22Rv1 (cell line): ENCODE measurements around the gene MAP4K4.

ENCODE experiments used
- ZFX ChIP-seq: fragments of 450-650 bp; IDR thresholded peaks from 2 replicates; pipeline ENCODE4 v1.6.1; 2017; ENCODE audit warnings: antibody characterized with exemption, borderline replicate concordance
- TF ChIP-seq, protein P1 (sequence below): fragments of 450-650 bp; IDR thresholded peaks from 2 replicates; pipeline ENCODE4 v1.5.1; 2017; ENCODE audit warnings: mild to moderate bottlenecking

DNA sequence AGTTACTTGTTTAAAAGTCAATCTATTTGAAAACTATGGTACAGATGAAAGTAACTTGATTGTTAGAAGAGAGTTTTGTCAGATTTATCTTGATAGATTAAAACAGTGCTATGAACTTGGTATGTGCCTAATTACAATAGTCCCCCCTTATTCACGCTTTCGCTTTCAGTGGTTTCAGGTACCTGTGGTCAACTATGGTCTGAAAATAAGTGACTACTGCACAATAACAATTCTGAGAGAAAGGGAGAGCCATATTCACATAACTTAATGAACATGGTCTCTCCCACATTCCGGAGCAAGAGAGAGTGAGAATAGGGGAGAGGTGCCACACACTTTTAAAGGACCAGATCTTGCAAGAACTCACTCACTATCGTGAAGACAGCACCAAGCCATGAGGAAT, 13.2 kb upstream of the MAP4K4 start:
- TF ChIP-seq, protein P1, sequence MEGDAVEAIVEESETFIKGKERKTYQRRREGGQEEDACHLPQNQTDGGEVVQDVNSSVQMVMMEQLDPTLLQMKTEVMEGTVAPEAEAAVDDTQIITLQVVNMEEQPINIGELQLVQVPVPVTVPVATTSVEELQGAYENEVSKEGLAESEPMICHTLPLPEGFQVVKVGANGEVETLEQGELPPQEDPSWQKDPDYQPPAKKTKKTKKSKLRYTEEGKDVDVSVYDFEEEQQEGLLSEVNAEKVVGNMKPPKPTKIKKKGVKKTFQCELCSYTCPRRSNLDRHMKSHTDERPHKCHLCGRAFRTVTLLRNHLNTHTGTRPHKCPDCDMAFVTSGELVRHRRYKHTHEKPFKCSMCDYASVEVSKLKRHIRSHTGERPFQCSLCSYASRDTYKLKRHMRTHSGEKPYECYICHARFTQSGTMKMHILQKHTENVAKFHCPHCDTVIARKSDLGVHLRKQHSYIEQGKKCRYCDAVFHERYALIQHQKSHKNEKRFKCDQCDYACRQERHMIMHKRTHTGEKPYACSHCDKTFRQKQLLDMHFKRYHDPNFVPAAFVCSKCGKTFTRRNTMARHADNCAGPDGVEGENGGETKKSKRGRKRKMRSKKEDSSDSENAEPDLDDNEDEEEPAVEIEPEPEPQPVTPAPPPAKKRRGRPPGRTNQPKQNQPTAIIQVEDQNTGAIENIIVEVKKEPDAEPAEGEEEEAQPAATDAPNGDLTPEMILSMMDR, result no peak
- no peak for TF ChIP-seq ZFX
